Dermis microvascular lymphatic vessel endothelial cell (primary cell): ENCODE results near the gene SLC9A9. TPM values are rescaled to one million over a fixed set of nuclear protein-coding genes. Genes with fewer than 3 reads are reported as not detected.

Source experiments
- DNase-seq, 2 donors: peaks; one replicate each; pipeline versions ENCODE4 v3.0.0 to v3.0.0-alpha.2; 2010; ENCODE audit warnings: low read depth in 2 of 2
- total RNA-seq: library from RNA; depleted of rRNA; stranded (reverse); fragments of >200 nt; gene quantifications from 2 replicates; pipeline ENCODE4 v1.2.1, GENCODE V29; 2014

SLC9A9 gene
- total RNA-seq, 1 donor from 2014 or later: 3.9 TPM

GRCh38 chr3:143511174-143511879 is 336.9 kb downstream of the SLC9A9 start:
- no peak for DNase-seq

GRCh38 chr3:143510601-143511000 is 337.7 kb downstream of the SLC9A9 start:
- DNase-seq: no peak

GRCh38 chr3:143507735-143508580 is 340.3 kb downstream of the SLC9A9 start:
- DNase-seq: no peak

- no peak for DNase-seq
Measured at GRCh38 chr3:143506190-143506589, 342.1 kb downstream of the SLC9A9 start.

GRCh38 chr3:143503325-143503885 is 344.9 kb downstream of the SLC9A9 start:
- no peak for DNase-seq

GRCh38 chr3:143502081-143502480 is 346.2 kb downstream of the SLC9A9 start:
- DNase-seq: no peak

GRCh38 chr3:143497382-143497781 is 350.9 kb downstream of the SLC9A9 start:
- no peak for DNase-seq

- no peak for DNase-seq
Measured at GRCh38 chr3:143496191-143496590, 352.1 kb downstream of the SLC9A9 start.

GRCh38 chr3:143495527-143495926 is 352.7 kb downstream of the SLC9A9 start:
- DNase-seq: no peak

GRCh38 chr3:143486611-143487010 is 361.7 kb downstream of the SLC9A9 start:
- no peak for DNase-seq

GRCh38 chr3:143484846-143485512 is 363.3 kb downstream of the SLC9A9 start:
- no peak for DNase-seq

GRCh38 chr3:143483214-143483613 is 365.1 kb downstream of the SLC9A9 start:
- no peak for DNase-seq

GRCh38 chr3:143482106-143483088 is 365.9 kb downstream of the SLC9A9 start:
- no peak for DNase-seq

- DNase-seq: peak in 1 of 2 donors; percentile 16
Measured at GRCh38 chr3:143480344-143480743, 367.9 kb downstream of the SLC9A9 start.

GRCh38 chr3:143479727-143480126 is 368.5 kb downstream of the SLC9A9 start:
- no peak for DNase-seq

- DNase-seq: no peak
Measured at GRCh38 chr3:143478115-143478693, 370.1 kb downstream of the SLC9A9 start.

GRCh38 chr3:143476965-143477640 is 371.2 kb downstream of the SLC9A9 start:
- DNase-seq: no peak

GRCh38 chr3:143475981-143476380 is 372.3 kb downstream of the SLC9A9 start:
- DNase-seq: no peak

- no peak for DNase-seq
Measured at GRCh38 chr3:143472731-143473523, 375.3 kb downstream of the SLC9A9 start.
